GM21723 (cell line): ENCODE data around the gene PARD3.

Experiments
- ATAC-seq: cut with Tn5 transposase; IDR thresholded peaks from one replicate; pipeline ENCODE4 v1.9.1; 2021; ENCODE audit warnings: mild to moderate bottlenecking, moderate library complexity; ENCODE audit not compliant: unreplicated experiment

The PARD3 gene

DNA sequence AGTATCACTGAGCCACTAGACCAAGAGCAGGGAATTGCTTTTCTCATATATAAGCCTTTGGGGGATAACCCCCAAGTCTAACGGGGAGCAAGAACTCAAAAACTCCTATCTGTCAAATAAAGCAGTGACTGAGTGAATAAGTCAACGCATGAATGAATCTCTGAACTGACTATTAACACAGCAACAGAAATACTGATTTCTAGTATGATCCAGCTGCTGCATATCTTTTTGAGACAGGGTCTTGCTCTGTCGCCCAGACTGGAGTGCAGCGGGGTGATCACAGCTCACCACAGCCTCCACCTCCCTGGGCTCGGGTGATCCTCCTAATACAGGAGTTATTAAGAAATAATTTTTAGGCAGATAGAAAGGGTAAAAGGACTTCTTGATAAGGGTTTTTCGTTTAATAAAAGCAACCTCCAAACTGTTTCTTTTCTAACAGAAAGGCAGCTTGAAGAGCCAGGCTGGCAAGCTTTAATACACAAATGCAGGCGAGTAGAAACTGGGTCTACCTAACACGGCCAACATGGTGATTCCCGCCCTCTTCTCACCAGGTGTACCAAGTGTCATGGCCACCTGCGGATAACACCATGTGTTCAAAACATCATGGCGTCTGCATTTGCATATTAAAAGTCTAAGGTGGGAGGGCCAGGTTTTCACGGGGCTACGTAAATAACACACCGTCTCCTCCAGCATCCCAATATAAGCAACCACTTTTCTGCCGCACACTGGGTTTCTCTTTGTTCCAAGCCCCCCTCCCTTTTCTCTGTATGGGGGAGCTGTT is 631.9 kb downstream of the PARD3 start:
- ATAC-seq: no peak

DNA sequence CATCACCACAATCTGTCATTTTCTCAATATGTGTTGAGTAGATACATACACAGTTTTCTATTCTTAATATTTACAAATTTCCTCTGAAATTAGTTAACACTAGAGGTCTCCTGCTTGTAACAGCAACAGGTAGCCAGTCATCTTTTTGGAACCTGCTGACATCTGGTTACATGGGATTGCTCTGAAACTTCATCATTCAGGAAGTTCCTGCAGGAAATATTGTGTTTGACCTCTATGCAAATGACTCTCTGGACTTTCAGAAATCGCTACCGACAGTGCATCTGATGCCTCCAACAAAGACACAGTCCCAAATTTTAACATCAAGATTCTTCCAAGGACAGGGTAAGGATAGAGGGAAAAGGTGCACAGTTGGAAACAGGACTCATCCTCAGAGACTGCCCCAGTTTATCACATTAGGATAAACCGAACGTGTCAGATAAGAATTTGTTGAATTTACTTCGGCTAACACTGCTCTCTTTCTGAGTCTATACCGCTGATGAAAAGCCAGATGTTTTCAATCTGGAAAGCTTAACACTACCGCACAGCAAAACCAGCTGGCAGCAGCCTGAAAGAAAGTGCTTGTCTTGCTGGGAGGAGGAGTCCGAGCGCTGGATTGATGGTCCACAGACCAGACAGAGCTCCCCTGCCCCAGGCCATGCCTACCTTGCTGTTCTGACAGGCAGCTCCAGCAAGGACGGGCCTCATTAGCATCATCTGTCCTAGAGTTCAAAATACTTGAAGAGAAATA is 633.4 kb downstream of the PARD3 start:
- no peak for ATAC-seq

DNA sequence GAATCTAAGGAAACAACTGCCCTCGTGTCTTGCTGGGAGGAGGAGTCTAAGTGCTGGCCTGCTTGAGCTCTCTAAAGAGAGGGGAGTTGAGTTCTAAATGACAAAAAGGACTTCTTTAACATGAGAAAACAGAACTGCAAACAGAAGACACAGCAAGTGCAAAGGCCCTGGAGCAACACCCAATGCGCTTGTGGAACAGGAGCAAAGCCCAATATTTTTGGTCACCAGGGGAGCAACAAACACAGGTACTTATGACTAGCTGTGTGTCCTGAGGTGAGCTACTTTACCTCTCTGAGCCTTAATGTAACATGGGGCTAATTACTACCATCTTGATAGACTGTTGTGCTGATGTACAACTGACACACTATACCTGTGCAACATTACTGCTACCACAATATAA is 634.3 kb downstream of the PARD3 start:
- no peak for ATAC-seq

DNA sequence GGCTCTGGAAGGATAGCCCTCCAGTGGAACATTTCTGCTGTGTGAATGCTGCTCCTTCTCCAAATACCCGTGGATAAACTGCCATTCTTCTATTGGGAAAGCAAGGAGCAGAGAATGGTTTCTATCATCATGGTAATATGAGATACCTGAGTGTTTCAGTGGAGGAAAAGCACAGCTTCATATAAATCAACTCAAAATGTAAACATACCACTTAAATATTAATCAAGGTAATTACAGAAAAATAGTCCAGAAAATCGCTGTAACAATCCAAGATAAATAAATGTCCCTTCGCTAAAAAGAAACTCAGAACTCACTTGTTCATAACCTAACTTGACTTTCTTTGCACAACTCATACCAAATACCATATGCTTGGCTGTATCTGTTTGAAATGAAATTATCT is 635.8 kb downstream of the PARD3 start:
- no peak for ATAC-seq

DNA sequence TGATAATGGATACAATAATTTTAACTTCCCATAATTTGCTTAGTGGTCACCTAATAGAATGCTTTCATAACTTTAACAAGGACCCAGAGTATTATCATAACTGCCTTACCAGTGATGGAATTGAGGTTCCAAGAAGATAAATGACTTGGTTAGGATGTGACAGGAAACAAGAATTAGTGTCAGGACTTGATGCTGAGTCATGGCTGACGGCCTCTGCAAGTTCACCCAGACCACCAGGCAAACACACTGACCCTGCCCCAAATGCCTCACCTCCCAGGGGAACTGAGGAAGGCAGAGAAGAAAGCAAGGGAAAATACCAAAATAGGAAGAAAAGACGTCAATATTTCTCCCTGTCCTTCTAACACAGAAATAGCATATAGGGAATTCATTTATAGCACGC is 636.3 kb downstream of the PARD3 start:
- no peak for ATAC-seq

DNA sequence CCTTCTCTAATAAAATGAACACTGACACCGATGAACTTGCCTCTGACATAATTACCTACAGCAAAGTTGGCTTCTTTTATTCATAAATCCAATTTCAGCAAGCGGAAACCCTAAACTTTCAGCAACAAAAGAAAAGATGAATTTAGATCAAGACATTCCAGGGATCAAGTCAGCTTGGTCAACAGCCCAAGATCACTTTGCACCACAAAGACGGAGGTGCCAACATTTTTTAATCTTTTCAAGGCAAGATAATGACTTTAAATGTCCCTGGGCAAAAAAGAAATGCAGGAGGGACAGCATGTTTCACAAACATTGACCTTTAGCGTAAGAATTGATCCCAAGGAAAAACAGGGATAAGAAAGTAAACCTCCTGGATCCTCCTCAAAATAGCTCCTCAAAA is 636.9 kb downstream of the PARD3 start:
- no peak for ATAC-seq

GRCh38 chr10:34177445-34177844 is 637.7 kb downstream of the PARD3 start:
- ATAC-seq: no peak

DNA sequence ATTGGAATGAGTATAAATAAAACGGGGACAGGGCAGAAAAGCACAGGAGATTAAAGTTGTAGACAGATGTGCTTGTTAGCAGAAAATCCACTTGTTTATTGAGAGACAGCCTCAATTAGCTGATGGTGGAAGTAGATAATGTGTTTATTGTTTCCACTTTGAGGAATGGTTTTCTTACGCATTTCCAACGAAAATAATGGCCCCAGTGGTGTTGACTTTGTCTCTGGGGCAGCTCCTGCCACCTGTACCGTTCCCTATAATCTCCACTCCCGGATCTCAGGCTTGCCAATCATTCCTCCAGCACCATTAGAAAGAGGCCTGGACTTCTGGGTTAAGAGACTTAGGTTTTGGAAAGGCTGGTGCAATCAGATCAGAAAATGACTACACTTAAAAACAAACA is 638.7 kb downstream of the PARD3 start:
- ATAC-seq: no peak

DNA sequence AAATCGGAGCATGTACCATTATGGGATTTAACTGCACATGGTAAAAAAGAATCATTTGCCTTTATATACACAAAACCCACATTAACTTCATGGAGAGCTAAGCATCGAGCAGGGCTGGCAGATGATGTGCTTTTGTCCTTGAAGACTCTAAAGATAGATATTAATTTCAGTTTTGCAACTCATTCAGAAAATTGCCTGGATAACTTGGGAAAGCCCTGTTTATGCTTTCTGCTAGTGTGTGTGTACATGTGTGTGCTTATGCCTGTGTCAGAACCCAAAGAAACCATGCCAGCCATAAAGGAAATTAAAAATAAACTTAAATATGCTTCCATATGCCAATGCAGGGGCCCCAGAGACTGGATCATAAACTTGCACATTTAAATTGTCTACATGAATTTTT is 640.0 kb downstream of the PARD3 start:
- ATAC-seq: no peak

DNA sequence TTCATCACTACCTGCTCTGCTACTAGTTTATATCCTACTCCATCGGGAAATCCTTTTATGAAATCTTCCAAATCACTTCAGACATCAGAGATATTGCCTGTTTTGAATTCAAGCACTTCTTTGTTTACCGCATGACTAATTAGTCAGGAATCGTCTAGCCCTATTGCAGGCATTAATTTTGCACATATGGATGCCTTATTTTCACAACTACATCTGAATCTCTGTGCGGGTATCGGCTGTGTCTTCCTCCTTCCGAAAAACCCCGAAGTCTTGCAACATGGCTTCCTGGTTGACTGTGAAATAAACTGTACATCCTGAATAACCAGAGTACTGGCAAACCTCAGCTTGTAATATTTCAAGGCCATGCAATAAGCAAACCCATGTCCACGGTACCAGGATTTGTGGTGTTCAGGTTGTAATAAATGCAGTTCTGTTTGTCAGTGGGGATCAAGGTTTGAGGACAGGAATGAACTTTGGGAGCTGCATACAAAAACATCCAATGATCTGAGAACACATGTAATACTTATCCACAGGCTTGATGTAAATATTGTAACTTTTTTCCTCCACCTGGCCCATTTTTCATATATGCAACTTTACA is 642.1 kb downstream of the PARD3 start:
- no peak for ATAC-seq

DNA sequence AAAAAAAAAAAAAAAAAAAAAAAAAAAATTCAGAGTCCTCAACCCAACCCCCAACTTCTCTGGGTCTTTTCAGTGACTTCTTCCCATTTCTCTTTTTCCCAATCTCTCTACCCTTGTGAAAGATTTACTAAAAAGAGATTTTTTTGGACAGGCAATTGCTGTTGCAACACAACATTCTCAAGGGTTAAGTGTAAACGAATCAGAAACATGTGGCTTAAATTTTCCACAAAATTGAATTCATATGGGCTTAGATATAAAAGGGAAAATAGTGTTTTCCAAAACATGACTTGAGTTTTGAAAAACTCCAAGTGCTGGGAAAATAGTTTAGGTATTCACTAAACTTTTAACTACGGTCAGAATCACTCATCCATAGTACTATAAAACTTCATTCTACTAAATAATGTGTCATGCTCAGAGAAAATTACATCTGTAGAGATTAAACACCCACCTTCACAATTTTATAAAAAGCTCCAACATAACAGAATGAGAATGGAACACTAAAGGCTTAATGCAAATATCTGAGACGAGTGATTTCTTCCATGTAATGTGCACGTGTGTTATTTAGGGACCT is 643.1 kb downstream of the PARD3 start:
- ATAC-seq: no peak

- no peak for ATAC-seq
Measured at GRCh38 chr10:34169677-34170076, 645.4 kb downstream of the PARD3 start.

DNA sequence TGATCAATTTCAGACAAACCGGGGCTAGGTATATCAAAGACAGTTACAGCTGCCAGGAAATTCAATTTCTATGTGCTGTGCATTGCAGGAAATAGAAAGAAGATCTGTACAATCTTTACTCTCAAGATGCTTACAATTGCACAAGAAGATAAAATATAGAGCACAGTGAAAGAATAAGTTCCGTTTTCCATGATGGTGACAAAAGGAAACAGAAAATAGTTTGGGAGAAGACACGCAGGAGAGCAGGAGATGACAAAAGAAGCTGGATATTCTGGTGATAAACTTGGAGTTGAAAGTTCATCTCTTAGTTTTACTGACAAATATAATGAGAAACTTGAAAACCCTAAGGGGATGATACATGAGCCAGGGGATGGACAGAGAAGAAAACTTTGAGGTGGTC is 646.0 kb downstream of the PARD3 start:
- ATAC-seq: no peak

DNA sequence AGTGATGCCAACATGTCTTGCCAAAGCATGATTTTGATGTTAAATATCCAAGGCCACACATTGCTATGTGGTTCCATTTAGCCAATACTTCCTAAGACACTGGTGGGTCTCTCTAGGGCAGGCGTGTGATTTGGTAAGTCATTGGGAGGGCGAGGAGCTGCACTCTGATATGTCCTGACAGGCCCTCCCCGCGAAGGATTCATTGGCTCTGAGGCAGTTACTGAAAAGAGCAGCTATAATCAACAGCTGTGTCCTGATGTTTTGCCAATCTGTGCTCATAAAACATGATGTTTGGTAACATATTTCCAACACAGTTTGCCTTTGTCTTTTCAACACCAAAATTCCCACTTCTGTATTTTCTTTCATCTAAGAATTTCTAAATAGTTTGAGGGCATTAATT is 646.7 kb downstream of the PARD3 start:
- ATAC-seq: no peak

- ATAC-seq: no peak
Measured at GRCh38 chr10:34166823-34167222, 648.3 kb downstream of the PARD3 start.

DNA sequence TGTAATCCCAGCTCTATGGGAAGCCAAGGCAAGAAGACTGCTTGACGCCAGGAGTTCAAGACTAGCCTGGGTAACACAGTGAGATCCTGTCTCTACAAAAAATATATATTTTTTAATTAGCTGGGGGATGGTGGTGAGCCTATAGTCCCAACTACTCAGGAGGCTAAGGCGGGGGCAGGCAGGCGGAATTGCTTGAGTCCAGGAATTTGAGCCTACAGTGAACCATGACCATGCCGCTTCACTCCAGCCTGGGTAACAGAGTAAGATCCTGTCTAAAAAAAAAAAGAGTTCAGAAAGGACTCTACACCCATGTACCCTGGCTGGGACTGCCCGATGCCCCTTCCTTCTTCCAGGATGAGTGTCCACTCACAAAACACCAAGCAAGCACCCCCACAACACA is 648.7 kb downstream of the PARD3 start:
- ATAC-seq: no peak

GRCh38 chr10:34164029-34164428 is 651.1 kb downstream of the PARD3 start:
- no peak for ATAC-seq

GRCh38 chr10:34163075-34163905 is 651.8 kb downstream of the PARD3 start:
- ATAC-seq: no peak

DNA sequence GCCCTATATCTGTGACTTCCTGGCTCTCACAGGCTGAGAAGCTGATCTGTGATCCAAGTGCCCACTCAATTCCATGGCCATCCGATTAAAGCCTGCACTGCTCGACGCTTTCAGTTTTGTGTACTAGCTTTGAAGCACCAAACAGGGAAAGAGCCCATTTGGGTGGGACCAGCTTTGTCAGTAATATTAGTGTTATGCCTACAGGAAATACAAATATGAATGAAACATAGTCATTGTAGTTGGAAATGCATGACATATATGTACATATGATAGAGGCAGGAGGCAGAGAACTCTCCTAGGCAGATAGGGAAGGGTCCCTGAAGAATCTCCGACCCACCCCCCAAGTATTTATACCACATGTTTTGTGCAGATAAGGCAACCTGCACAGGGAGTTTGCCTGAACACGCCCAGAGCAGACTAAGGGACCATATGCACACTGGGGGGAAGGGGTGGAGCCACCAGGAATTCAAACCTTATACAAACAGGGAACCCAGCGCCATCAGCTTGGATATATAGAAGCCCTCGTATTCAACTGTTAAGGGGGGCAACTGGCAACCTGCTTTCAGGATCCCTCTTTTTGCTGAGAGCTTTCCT is 653.2 kb downstream of the PARD3 start:
- ATAC-seq: no peak

DNA sequence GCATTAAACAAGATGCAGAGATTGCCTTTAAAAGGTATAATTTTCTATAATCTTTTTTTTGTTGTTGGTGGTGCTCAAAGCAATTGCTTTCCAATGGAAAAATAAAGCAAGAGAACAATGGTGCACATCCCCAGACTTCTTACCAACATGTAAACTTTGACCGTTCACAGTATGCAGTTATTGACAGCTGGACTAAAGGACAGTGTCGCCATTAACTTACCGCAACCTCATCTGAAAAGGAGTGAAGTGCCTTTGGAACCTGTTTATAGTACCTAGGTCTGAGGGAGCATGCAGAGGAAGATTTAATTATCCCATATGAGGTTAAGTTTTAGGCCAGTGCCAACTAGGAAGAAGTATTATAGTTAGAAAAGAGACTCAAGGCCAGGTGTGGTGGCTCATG is 654.5 kb downstream of the PARD3 start:
- ATAC-seq: no peak

DNA sequence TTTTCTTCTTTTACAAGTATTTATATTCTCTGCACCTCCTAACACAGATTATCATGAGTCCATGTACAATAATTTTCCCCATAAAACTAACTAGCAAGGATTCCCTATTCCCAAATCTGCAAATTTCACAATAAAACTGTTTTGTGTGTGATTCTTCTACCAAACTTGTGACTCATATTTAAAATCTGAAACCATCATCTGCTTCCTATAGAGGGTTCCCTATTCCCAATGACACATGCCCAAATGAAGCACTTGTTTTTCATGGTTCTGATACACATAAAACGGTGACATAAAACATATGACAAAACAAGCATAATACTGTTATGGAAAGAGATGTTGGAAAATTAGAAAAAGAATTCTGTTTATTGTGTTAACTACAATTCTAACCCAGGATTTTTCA is 657.6 kb downstream of the PARD3 start:
- no peak for ATAC-seq
